K562 treated with DMSO at 1 percent for 12 hours (cell line): Measurements from ENCODE around the gene EAF1. TPM values are rescaled to one million over a fixed set of nuclear protein-coding genes. Genes with fewer than 3 reads are reported as not detected.

Source experiments
- total RNA-seq: library from RNA; unstranded; fragments of 300-600 nt; gene quantifications from 2 replicates; pipeline ENCODE4 v1.2.3, GENCODE V29; 2022; ENCODE audit not compliant: insufficient read depth

EAF1 gene
- total RNA-seq: 7.8 and 19.8 TPM in 2 replicates

GRCh38 chr3:15427182-15427880 is at the start of gene EAF1, which contains the start of gene METTL6:
Gene EAF1, plus strand, starts transcription at chr3:15427598. Its CDS starts 182 bp downstream, at chr3:15427780.
Gene METTL6, minus strand, starts transcription at chr3:15427544. Its CDS starts 1,033 bp downstream, at chr3:15426511.

Other genes with a start within 250 kb of the EAF1 start
- gene CAPN7, start 221.4 kb upstream of the EAF1 start, total RNA-seq: 14.4 and 47.3 TPM in 2 replicates
- 9.8 and 20.3 TPM in 2 replicates for gene SH3BP5, start 95.0 kb upstream of the EAF1 start, total RNA-seq
- 10.1 and 23.3 TPM in 2 replicates for gene METTL6, start 54 bp upstream of the EAF1 start, total RNA-seq
- 1.2 TPM in 1 of 2 replicates, not detected in the other for gene COLQ, start 94.1 kb downstream of the EAF1 start, total RNA-seq
- 35.9 and 52.5 TPM in 2 replicates for gene HACL1, start 174.0 kb downstream of the EAF1 start, total RNA-seq
- gene BTD, start 174.1 kb downstream of the EAF1 start, total RNA-seq: 8.6 and 11.5 TPM in 2 replicates